VCaP (cell line): ENCODE data around the gene AMD1.
A peak's percentile ranks its signal among the peaks of the same experiment; 100 is the strongest.

Source experiments
- H3K27ac ChIP-seq: fragments of 450-650 bp; 2 replicates; pipeline ENCODE4 v1.5.1; 2017
- CTCF ChIP-seq: fragments of 450-650 bp; conservative IDR thresholded peaks from 2 replicates; pipeline ENCODE4 v1.5.1; 2017; ENCODE audit warnings: mild to moderate bottlenecking, moderate library complexity

Gene AMD1

GRCh38 chr6:110864824-110865223 lies 9.8 kb upstream of the AMD1 start:
- TF ChIP-seq CTCF: no peak
- H3K27ac ChIP-seq: no peak overlapping the region

GRCh38 chr6:110874880-110875547 lies 429 bp downstream of the AMD1 start:
- no peak for TF ChIP-seq CTCF
- H3K27ac ChIP-seq: peak overlapping the region; percentile 100

- no peak for TF ChIP-seq CTCF
- H3K27ac ChIP-seq: peak overlapping the region; percentile 100
Measured at GRCh38 chr6:110875548-110876169, 1.1 kb downstream of the AMD1 start.

GRCh38 chr6:110876170-110876773 lies 1.7 kb downstream of the AMD1 start:
- TF ChIP-seq CTCF: no peak

GRCh38 chr6:110876806-110877564 lies 2.4 kb downstream of the AMD1 start:
- TF ChIP-seq CTCF: no peak
- H3K27ac ChIP-seq: peak overlapping the region; percentile 100

More at GRCh38 chr6:110876170-110876773, 1.7 kb downstream of the AMD1 start:
- H3K27ac ChIP-seq: peak overlapping the region; percentile 100

- peak overlapping the region; percentile 100 for H3K27ac ChIP-seq
- TF ChIP-seq CTCF: no peak
Measured at GRCh38 chr6:110877569-110877968, 3.0 kb downstream of the AMD1 start.
